ENCODE data around the gene NSF.

NSF gene

GRCh38 chr17:46776298-46777005 is 186.0 kb downstream of the NSF start:
- TF ChIP-seq RAD21 (IDR thresholded peaks at IDR 0.05; ENCODE audit: low read depth) (no peak), EP300 (IDR thresholded peaks at IDR 0.05; ENCODE audit: borderline replicate concordance) (no peak), TAF1 (IDR thresholded peaks at IDR 0.05; ENCODE audit: low read depth) (no peak), YY1 (IDR thresholded peaks at IDR 0.05; ENCODE audit: low read depth) (no peak), ZBTB7A (IDR thresholded peaks at IDR 0.05; ENCODE audit: low read depth) (no peak), CEBPB (IDR thresholded peaks at IDR 0.05) (no peak), NFIC (IDR thresholded peaks at IDR 0.05) (no peak), TCF12 (IDR thresholded peaks at IDR 0.05; ENCODE audit: low read depth) (no peak), TEAD4 (IDR thresholded peaks at IDR 0.05) (no peak), EGR1 (IDR thresholded peaks at IDR 0.05) (no peak), CREB1 (IDR thresholded peaks at IDR 0.05; ENCODE audit: low read depth) (no peak), FOXM1 (IDR thresholded peaks at IDR 0.05; ENCODE audit: borderline replicate concordance, low read depth) (no peak), MAX (IDR thresholded peaks at IDR 0.05) (no peak)
- TF ChIP-seq, protein P1, sequence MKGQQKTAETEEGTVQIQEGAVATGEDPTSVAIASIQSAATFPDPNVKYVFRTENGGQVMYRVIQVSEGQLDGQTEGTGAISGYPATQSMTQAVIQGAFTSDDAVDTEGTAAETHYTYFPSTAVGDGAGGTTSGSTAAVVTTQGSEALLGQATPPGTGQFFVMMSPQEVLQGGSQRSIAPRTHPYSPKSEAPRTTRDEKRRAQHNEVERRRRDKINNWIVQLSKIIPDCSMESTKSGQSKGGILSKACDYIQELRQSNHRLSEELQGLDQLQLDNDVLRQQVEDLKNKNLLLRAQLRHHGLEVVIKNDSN (IDR thresholded peaks at IDR 0.05), result no peak
- TF ChIP-seq, protein P2, sequence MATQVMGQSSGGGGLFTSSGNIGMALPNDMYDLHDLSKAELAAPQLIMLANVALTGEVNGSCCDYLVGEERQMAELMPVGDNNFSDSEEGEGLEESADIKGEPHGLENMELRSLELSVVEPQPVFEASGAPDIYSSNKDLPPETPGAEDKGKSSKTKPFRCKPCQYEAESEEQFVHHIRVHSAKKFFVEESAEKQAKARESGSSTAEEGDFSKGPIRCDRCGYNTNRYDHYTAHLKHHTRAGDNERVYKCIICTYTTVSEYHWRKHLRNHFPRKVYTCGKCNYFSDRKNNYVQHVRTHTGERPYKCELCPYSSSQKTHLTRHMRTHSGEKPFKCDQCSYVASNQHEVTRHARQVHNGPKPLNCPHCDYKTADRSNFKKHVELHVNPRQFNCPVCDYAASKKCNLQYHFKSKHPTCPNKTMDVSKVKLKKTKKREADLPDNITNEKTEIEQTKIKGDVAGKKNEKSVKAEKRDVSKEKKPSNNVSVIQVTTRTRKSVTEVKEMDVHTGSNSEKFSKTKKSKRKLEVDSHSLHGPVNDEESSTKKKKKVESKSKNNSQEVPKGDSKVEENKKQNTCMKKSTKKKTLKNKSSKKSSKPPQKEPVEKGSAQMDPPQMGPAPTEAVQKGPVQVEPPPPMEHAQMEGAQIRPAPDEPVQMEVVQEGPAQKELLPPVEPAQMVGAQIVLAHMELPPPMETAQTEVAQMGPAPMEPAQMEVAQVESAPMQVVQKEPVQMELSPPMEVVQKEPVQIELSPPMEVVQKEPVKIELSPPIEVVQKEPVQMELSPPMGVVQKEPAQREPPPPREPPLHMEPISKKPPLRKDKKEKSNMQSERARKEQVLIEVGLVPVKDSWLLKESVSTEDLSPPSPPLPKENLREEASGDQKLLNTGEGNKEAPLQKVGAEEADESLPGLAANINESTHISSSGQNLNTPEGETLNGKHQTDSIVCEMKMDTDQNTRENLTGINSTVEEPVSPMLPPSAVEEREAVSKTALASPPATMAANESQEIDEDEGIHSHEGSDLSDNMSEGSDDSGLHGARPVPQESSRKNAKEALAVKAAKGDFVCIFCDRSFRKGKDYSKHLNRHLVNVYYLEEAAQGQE (IDR thresholded peaks at IDR 0.05; ENCODE audit: low read depth), result no peak

DNA sequence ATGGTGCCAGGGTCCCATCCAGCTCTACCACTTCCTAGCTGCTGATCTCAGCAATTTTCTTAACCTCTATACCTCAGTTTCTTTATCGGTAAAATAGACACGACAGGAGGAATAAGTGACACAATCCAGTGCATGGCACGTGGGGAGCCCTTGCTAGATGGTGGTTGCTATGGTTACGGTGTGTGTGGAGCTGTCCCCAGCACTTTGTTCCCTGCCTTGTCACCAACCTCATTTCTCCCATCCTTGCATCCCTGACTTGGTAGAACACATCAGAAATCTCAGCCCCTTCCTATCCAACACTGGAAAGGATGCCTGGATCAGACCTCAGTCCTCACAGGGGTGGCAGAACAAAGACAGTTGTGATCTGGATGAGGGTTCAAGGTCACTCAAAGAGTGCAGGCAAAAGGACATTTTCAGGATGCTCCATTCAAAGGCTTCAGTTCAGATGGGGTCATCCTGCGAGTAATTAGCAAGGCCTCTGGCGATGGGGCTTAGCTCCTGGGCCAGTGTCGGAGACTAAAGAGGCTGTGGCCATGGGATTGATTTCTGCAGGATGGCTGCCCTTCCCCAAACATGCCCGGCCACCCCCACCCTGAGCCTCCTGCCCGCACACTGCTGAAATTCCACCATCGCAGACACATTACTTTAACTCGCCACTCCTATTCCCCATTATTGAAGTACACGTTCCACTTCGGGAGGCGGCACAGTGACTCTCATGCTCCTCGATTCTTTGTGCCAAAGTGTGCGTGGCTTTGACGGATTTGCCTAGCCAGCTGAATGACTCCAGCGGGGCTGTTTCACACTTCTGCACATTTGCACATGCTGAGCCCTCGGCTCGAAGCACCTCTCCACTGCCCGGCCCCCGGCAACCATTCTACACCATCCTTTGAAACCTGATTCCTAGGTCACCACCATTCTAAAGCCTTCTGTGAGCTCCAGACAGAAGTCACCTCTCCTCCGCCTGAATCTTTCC is 187.8 kb downstream of the NSF start:
- TF ChIP-seq EGR1 (IDR thresholded peaks at IDR 0.05), result no peak
- no peak for TF ChIP-seq ZBTB7A (IDR thresholded peaks at IDR 0.05; ENCODE audit: low read depth)
- no peak for TF ChIP-seq RAD21 (IDR thresholded peaks at IDR 0.05; ENCODE audit: low read depth)
- no peak for TF ChIP-seq NFIC (IDR thresholded peaks at IDR 0.05)
- TF ChIP-seq CEBPB (IDR thresholded peaks at IDR 0.05), result no peak
- TF ChIP-seq MAX (IDR thresholded peaks at IDR 0.05), result 0 out of 2 replicates have a peak, but pooled peaks have one; percentile 2
- TF ChIP-seq, protein P2 (IDR thresholded peaks at IDR 0.05; ENCODE audit: low read depth), result peak; percentile 57
- no peak for TF ChIP-seq TCF12 (IDR thresholded peaks at IDR 0.05; ENCODE audit: low read depth)
- no peak for TF ChIP-seq TAF1 (IDR thresholded peaks at IDR 0.05; ENCODE audit: low read depth)
- TF ChIP-seq EP300 (IDR thresholded peaks at IDR 0.05; ENCODE audit: borderline replicate concordance), result no peak
- TF ChIP-seq TEAD4 (IDR thresholded peaks at IDR 0.05), result no peak
- TF ChIP-seq, protein P1 (IDR thresholded peaks at IDR 0.05), result no peak
- no peak for TF ChIP-seq YY1 (IDR thresholded peaks at IDR 0.05; ENCODE audit: low read depth)
- no peak for TF ChIP-seq CREB1 (IDR thresholded peaks at IDR 0.05; ENCODE audit: low read depth)
- no peak for TF ChIP-seq FOXM1 (IDR thresholded peaks at IDR 0.05; ENCODE audit: borderline replicate concordance, low read depth)

DNA sequence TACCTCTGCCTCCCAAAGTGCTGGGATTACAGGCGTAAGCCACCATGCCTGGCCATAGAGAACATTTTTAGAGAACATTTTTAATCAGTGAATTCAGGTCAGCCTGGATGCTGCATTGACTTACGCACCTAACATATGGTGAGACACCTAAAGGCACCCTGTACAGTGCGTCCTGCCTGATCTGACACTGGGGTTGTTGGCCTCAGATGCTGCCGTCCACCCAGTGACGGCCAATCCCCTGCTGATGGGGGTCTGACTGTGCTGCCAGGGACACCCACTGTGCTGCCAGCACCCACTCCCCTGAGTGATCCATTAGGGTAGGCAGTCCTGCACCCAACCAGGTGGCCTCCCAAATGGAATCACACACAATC is 189.5 kb downstream of the NSF start:
- TF ChIP-seq NFIC (IDR thresholded peaks at IDR 0.05) (no peak), MAX (IDR thresholded peaks at IDR 0.05) (no peak), CREB1 (IDR thresholded peaks at IDR 0.05; ENCODE audit: low read depth) (no peak), TEAD4 (IDR thresholded peaks at IDR 0.05) (no peak), FOXM1 (IDR thresholded peaks at IDR 0.05; ENCODE audit: borderline replicate concordance, low read depth) (no peak), TAF1 (IDR thresholded peaks at IDR 0.05; ENCODE audit: low read depth) (no peak), CEBPB (IDR thresholded peaks at IDR 0.05) (no peak), EGR1 (IDR thresholded peaks at IDR 0.05) (no peak), ZBTB7A (IDR thresholded peaks at IDR 0.05; ENCODE audit: low read depth) (no peak), EP300 (IDR thresholded peaks at IDR 0.05; ENCODE audit: borderline replicate concordance) (no peak), TCF12 (IDR thresholded peaks at IDR 0.05; ENCODE audit: low read depth) (no peak), RAD21 (IDR thresholded peaks at IDR 0.05; ENCODE audit: low read depth) (no peak), YY1 (IDR thresholded peaks at IDR 0.05; ENCODE audit: low read depth) (no peak)
- TF ChIP-seq, protein P2 (IDR thresholded peaks at IDR 0.05; ENCODE audit: low read depth), result no peak
- TF ChIP-seq, protein P1 (IDR thresholded peaks at IDR 0.05), result no peak
